T-cell (primary cell): ENCODE data around the gene P2RY12. TPM values are rescaled to one million over a fixed set of nuclear protein-coding genes. Genes with fewer than 3 reads are reported as not detected.

Experiments
- ATAC-seq, 4 experiments: fragments of 200-7000 bp in 3 of 4; fragments of 150-1000 bp in 1 of 4; cut with Tn5 transposase; replicated peaks in 1 of 4; 1 replicate in 3 of 4; 2 replicates in 1 of 4; pipeline ENCODE4 v1.10.0; 2021; ENCODE audit warnings: moderate library complexity in 3 of 4, mild to moderate bottlenecking in 2 of 4, moderate number of reproducible peaks in 1 of 4
- CTCF ChIA-PET, 2 donors: fragments of 300-600 bp; sonication (Branson Sonifier 250); formaldehyde crosslinking; loops; one replicate each; lab custom pipeline; 2022; ENCODE audit warnings: antibody characterized with exemption in 2 of 2; lab: Charles Lee
- POLR2A ChIA-PET, 2 donors: fragments of 300-600 bp; sonication (Branson Sonifier 250); formaldehyde crosslinking; loops; one replicate each; lab custom pipeline; 2022; ENCODE audit warnings: antibody characterized with exemption in 2 of 2; lab: Charles Lee
- DNase-seq, 35 experiments: peaks; one replicate each; pipeline versions ENCODE4 v3.0.0 to v3.0.0-alpha.2; 2013 to 2023
- H3K27ac ChIP-seq: one replicate; pipeline ENCODE4 v1.5.1; 2013; ENCODE audit warnings: low read length
- H3K27me3 ChIP-seq, 2 experiments: replicated peaks in 1 of 2; 1 replicate in 1 of 2; 2 replicates in 1 of 2; pipeline versions ENCODE4 v1.6.1 to v1.7.0; 2013; ENCODE audit warnings: low read length in 1 of 2, mixed read lengths in 1 of 2; ENCODE audit not compliant: control insufficient read depth in 2 of 2, insufficient read depth in 2 of 2; ENCODE audit errors: extremely low read depth in 1 of 2
- H3K36me3 ChIP-seq, 2 donors: 1 replicate in 1 of 2; 2 replicates in 1 of 2; pipeline versions ENCODE4 v1.6.1 to v1.7.0; 2013; ENCODE audit warnings: low read length in 1 of 2; ENCODE audit not compliant: control insufficient read depth in 2 of 2, insufficient read depth in 1 of 2; ENCODE audit errors: extremely low read depth in 1 of 2
- H3K4me1 ChIP-seq, 2 experiments: 1 replicate in 1 of 2; 2 replicates in 1 of 2; pipeline versions ENCODE4 v1.6.1 to v1.7.0; 2013; ENCODE audit warnings: low read length in 2 of 2, mixed read lengths in 1 of 2; ENCODE audit not compliant: insufficient read depth in 2 of 2, control insufficient read depth in 1 of 2; ENCODE audit errors: extremely low read depth in 1 of 2
- H3K4me3 ChIP-seq, 2 donors: 1 replicate in 1 of 2; 2 replicates in 1 of 2; pipeline versions ENCODE4 v1.5.1 to v1.7.0; 2013; ENCODE audit warnings: mild to moderate bottlenecking in 2 of 2, low read length in 1 of 2, moderate library complexity in 1 of 2; ENCODE audit not compliant: control insufficient read depth in 1 of 2; ENCODE audit errors: extremely low read depth in 1 of 2
- H3K9me3 ChIP-seq: 2 replicates; pipeline ENCODE4 v1.7.0; 2013
- H3K27ac Mint-ChIP-seq, 2 donors: one replicate each; pipeline ENCODE4 v1.8.0; 2020 to 2021; ENCODE audit warnings: mild to moderate bottlenecking in 2 of 2, mixed read lengths in 2 of 2
- H3K27me3 Mint-ChIP-seq, 2 donors: one replicate each; pipeline ENCODE4 v1.8.0; 2021 to 2022; ENCODE audit warnings: mixed read lengths in 2 of 2
- H3K36me3 Mint-ChIP-seq: one replicate; pipeline ENCODE4 v1.8.0; 2021; ENCODE audit warnings: mixed read lengths
- H3K4me1 Mint-ChIP-seq, 3 donors: one replicate each; pipeline ENCODE4 v1.8.0; 2020 to 2022; ENCODE audit warnings: mixed read lengths in 3 of 3, mild to moderate bottlenecking in 1 of 3
- H3K4me3 Mint-ChIP-seq, 3 donors: one replicate each; pipeline ENCODE4 v1.8.0; 2020 to 2022; ENCODE audit warnings: mild to moderate bottlenecking in 3 of 3, mixed read lengths in 3 of 3, moderate library complexity in 3 of 3
- H3K9me3 Mint-ChIP-seq, 3 donors: one replicate each; pipeline ENCODE4 v1.8.0; 2020 to 2022; ENCODE audit warnings: mixed read lengths in 3 of 3
- WGBS: methylation state at CpG from one replicate; pipeline ENCODE4 v1.1.5; 2013; ENCODE audit warnings: missing lambda C conversion rate; ENCODE audit not compliant: insufficient coverage; 5-methylcytosine and 5-hydroxymethylcytosine counted together
- total RNA-seq, 35 experiments: library from RNA in 6 of 35; stranded (reverse) in 6 of 35; fragments of 120-200 nt in 1 of 35; gene quantifications; one replicate each; pipeline versions ENCODE4 v1.2.1 to v1.2.4 and lab custom pipeline; 2013 to 2026

P2RY12 gene
- total RNA-seq, 5 donors from 2014 or later (not counting 1 experiment from before 2014, with no cell fraction given) = 0.51 TPM; not detected in 4

GRCh38 chr3:151391720-151392119 is 7.2 kb upstream of the P2RY12 start:
- Mint-ChIP-seq H3K27me3 (peaks cover 10 to 12% of the 10 kb centered on the region in 2 donors), H3K36me3 (no peaks in the 10 kb centered on the region), H3K9me3 (no peaks in the 10 kb centered on the region), H3K4me1 (no peaks in the 10 kb centered on the region), H3K27ac (no peak overlapping the region), H3K4me3 (no peak overlapping the region)
- DNase-seq (no peak), ATAC-seq (no peak)
- ChIA-PET POLR2A (no interaction called here), CTCF (no interaction called here)
- peaks cover 0 to 3% of the 10 kb centered on the region in 2 experiments for H3K27me3 ChIP-seq
- no peaks in the 10 kb centered on the region for H3K36me3 ChIP-seq
- H3K27ac ChIP-seq = no peak overlapping the region
- no peak overlapping the region for H3K4me3 ChIP-seq
- no peaks in the 10 kb centered on the region for H3K9me3 ChIP-seq
- no CpG with 5 or more reads among the region's 2 CpGs for WGBS
- no peaks in the 10 kb centered on the region for H3K4me1 ChIP-seq

GRCh38 chr3:151387842-151388241 is 3.3 kb upstream of the P2RY12 start:
- ChIA-PET POLR2A (interaction anchor here in 1 of 2 donors (0.7 kb wide), 1 partner anchor 69 kb away, joined by 3 read pairs; no protein-coding TSS in a partner anchor), CTCF (no interaction called here)
- no peak overlapping the region for H3K27ac ChIP-seq
- Mint-ChIP-seq H3K4me3 (no peak overlapping the region), H3K36me3 (no peaks in the 10 kb centered on the region), H3K4me1 (peaks cover 0 to 17% (median 9%) of the 10 kb centered on the region in 3 donors), H3K27ac (no peak overlapping the region), H3K27me3 (peaks cover 6 to 8% of the 10 kb centered on the region in 2 donors), H3K9me3 (no peaks in the 10 kb centered on the region)
- no peak for DNase-seq
- ATAC-seq = no peak
- WGBS = 87% methylated on average over 3 of the region's 9 CpGs
- no peaks in the 10 kb centered on the region for H3K36me3 ChIP-seq
- no peak overlapping the region for H3K4me3 ChIP-seq
- H3K4me1 ChIP-seq = no peaks in the 10 kb centered on the region
- H3K9me3 ChIP-seq = no peaks in the 10 kb centered on the region
- peaks cover 0 to 3% of the 10 kb centered on the region in 2 experiments for H3K27me3 ChIP-seq

- Mint-ChIP-seq H3K36me3 (no peaks in the 10 kb centered on the region), H3K9me3 (no peaks in the 10 kb centered on the region), H3K4me1 (peaks cover 0 to 20% (median 11%) of the 10 kb centered on the region in 3 donors), H3K4me3 (no peak overlapping the region), H3K27ac (no peak overlapping the region), H3K27me3 (peaks cover 6 to 8% of the 10 kb centered on the region in 2 donors)
- Histone ChIP-seq H3K9me3 (no peaks in the 10 kb centered on the region), H3K27me3 (peaks cover 0 to 3% of the 10 kb centered on the region in 2 experiments), H3K4me1 (no peaks in the 10 kb centered on the region), H3K36me3 (no peaks in the 10 kb centered on the region), H3K27ac (no peak overlapping the region), H3K4me3 (no peak overlapping the region)
- CTCF ChIA-PET = no interaction called here
- ATAC-seq (no peak), DNase-seq (no peak)
- WGBS = 100% methylated on average over 1 of the region's 5 CpGs
- POLR2A ChIA-PET = interaction anchor here in 1 of 2 donors (0.7 kb wide), 1 partner anchor 70 kb away, joined by 3 read pairs; no protein-coding TSS in a partner anchor
These were observed 2.9 kb upstream of the P2RY12 start for GRCh38 chr3:151387432-151387831.

- 78% methylated on average over 4 of the region's 4 CpGs for WGBS
- POLR2A ChIA-PET = no interaction called here
- no peaks in the 10 kb centered on the region for H3K36me3 ChIP-seq
- H3K9me3 ChIP-seq = no peaks in the 10 kb centered on the region
- CTCF ChIA-PET = no interaction called here
- ATAC-seq (no peak), DNase-seq (no peak)
- Mint-ChIP-seq H3K27ac (no peak overlapping the region), H3K36me3 (no peaks in the 10 kb centered on the region), H3K4me1 (peaks cover 0 to 20% (median 11%) of the 10 kb centered on the region in 3 donors), H3K9me3 (no peaks in the 10 kb centered on the region), H3K27me3 (peaks cover 4 to 6% of the 10 kb centered on the region in 2 donors), H3K4me3 (no peak overlapping the region)
- no peak overlapping the region for H3K4me3 ChIP-seq
- no peaks in the 10 kb centered on the region for H3K4me1 ChIP-seq
- no peak overlapping the region for H3K27ac ChIP-seq
- no peaks in the 10 kb centered on the region for H3K27me3 ChIP-seq
These were observed 1.5 kb upstream of the P2RY12 start for GRCh38 chr3:151386056-151386455.

- Mint-ChIP-seq H3K27me3 (peaks cover 0 to under 1% of the 10 kb centered on the region in 2 donors), H3K4me1 (peaks cover 0 to 20% (median 11%) of the 10 kb centered on the region in 3 donors), H3K36me3 (no peaks in the 10 kb centered on the region), H3K27ac (no peak overlapping the region), H3K9me3 (no peaks in the 10 kb centered on the region), H3K4me3 (peak overlapping the region in 1 of 3 donors; percentile 2)
- ATAC-seq (no peak), DNase-seq (no peak)
- H3K36me3 ChIP-seq = no peaks in the 10 kb centered on the region
- H3K4me1 ChIP-seq = no peaks in the 10 kb centered on the region
- no peak overlapping the region for H3K4me3 ChIP-seq
- no peaks in the 10 kb centered on the region for H3K27me3 ChIP-seq
- WGBS = no CpG with 5 or more reads among the region's 3 CpGs
- CTCF ChIA-PET = no interaction called here
- no peaks in the 10 kb centered on the region for H3K9me3 ChIP-seq
- H3K27ac ChIP-seq = no peak overlapping the region
- POLR2A ChIA-PET = interaction anchor here in 1 of 2 donors (0.6 kb wide), 1 partner anchor 31 kb away, joined by 3 read pairs; no protein-coding TSS in a partner anchor
These were observed 597 bp downstream of the P2RY12 start for GRCh38 chr3:151383956-151384355.

GRCh38 chr3:151383111-151383510 is 1.4 kb downstream of the P2RY12 start:
- Histone ChIP-seq H3K36me3 (no peaks in the 10 kb centered on the region), H3K4me3 (no peak overlapping the region), H3K27me3 (no peaks in the 10 kb centered on the region), H3K9me3 (no peaks in the 10 kb centered on the region), H3K4me1 (no peaks in the 10 kb centered on the region), H3K27ac (no peak overlapping the region)
- H3K4me1 Mint-ChIP-seq = peaks cover 0 to 20% (median 11%) of the 10 kb centered on the region in 3 donors
- 100% methylated on average over 2 of the region's 2 CpGs for WGBS
- no peaks in the 10 kb centered on the region for H3K9me3 Mint-ChIP-seq
- H3K36me3 Mint-ChIP-seq = no peaks in the 10 kb centered on the region
- no peak overlapping the region for H3K27ac Mint-ChIP-seq
- H3K4me3 Mint-ChIP-seq = no peak overlapping the region
- CTCF ChIA-PET = no interaction called here
- ATAC-seq (no peak), DNase-seq (no peak)
- POLR2A ChIA-PET = no interaction called here
- H3K27me3 Mint-ChIP-seq = no peaks in the 10 kb centered on the region
